PC-9 (cell line): ENCODE results near the gene RHOBTB3. TPM values are rescaled to one million over a fixed set of nuclear protein-coding genes. Genes with fewer than 3 reads are reported as not detected.
A peak's percentile ranks its signal among the peaks of the same experiment; 100 is the strongest.

Experiments used
- BruUV-seq: library from RNA; stranded (reverse); fragments of 400-500 nt; replicated peaks from 2 replicates; lab custom pipeline; 2021; lab: Mats Ljungman, UMichigan
- CTCF ChIA-PET: fragments of 300-600 bp; sonication (Branson Sonifier 250); formaldehyde crosslinking; loops from one replicate; lab custom pipeline; 2022; ENCODE audit warnings: antibody characterized with exemption; lab: Charles Lee
- POLR2A ChIA-PET: fragments of 300-600 bp; sonication (Branson Sonifier 250); formaldehyde crosslinking; loops from one replicate; lab custom pipeline; 2022; ENCODE audit warnings: antibody characterized with exemption; ENCODE audit not compliant: unreplicated experiment; lab: Charles Lee
- DNase-seq, 2 experiments: peaks; one replicate each; pipeline versions ENCODE4 v3.0.0 to v3.0.0-alpha.2; 2015 to 2022; ENCODE audit warnings: mixed read lengths in 1 of 2
- H2AFZ ChIP-seq: fragments of 200-600 bp; sonication (generic); 2 replicates; pipeline ENCODE4 v1.8.1; 2017; ENCODE audit warnings: antibody characterized with exemption
- H3F3A ChIP-seq: fragments of 200-600 bp; sonication (generic); 2 replicates; pipeline ENCODE4 v1.8.1; 2017; ENCODE audit warnings: antibody characterized with exemption, mild to moderate bottlenecking, low read depth; ENCODE audit not compliant: insufficient read depth
- H3K27ac ChIP-seq: fragments of 200-600 bp; sonication (generic); 2 replicates; pipeline ENCODE4 v1.6.1; 2016; ENCODE audit warnings: mixed run types
- H3K27me3 ChIP-seq: fragments of 200-600 bp; sonication (generic); 2 replicates; pipeline ENCODE4 v1.6.1; 2016; ENCODE audit warnings: low read depth, mixed run types; ENCODE audit not compliant: insufficient read depth
- H3K36me3 ChIP-seq: fragments of 200-600 bp; sonication (generic); 2 replicates; pipeline ENCODE4 v1.6.1; 2016; ENCODE audit warnings: low read depth, mixed run types
- H3K4me1 ChIP-seq: fragments of 200-600 bp; sonication (generic); replicated peaks from 2 replicates; pipeline ENCODE4 v1.6.1; 2016; ENCODE audit warnings: mixed run types; ENCODE audit not compliant: insufficient read depth
- H3K4me2 ChIP-seq: fragments of 200-600 bp; sonication (generic); 2 replicates; pipeline ENCODE4 v1.6.1; 2017; ENCODE audit warnings: mixed run types
- H3K4me3 ChIP-seq: fragments of 200-600 bp; sonication (generic); 2 replicates; pipeline ENCODE4 v1.6.1; 2016; ENCODE audit warnings: mixed run types
- H3K79me2 ChIP-seq: fragments of 200-600 bp; sonication (generic); 2 replicates; pipeline ENCODE4 v1.6.1; 2017; ENCODE audit warnings: low read depth, mixed run types
- H3K9me2 ChIP-seq: fragments of 200-600 bp; sonication (generic); 2 replicates; pipeline ENCODE4 v1.8.1; 2017; ENCODE audit warnings: mild to moderate bottlenecking; ENCODE audit not compliant: insufficient read depth
- H3K9me3 ChIP-seq: fragments of 200-600 bp; sonication (generic); 2 replicates; pipeline ENCODE4 v1.8.1; 2016; ENCODE audit warnings: low read depth; ENCODE audit not compliant: insufficient read depth
- H4K20me1 ChIP-seq: fragments of 200-600 bp; sonication (generic); 2 replicates; pipeline ENCODE4 v1.8.1; 2017; ENCODE audit not compliant: insufficient read depth
- EZH2 ChIP-seq: fragments of 200-600 bp; sonication (generic); IDR thresholded peaks from 2 replicates; pipeline ENCODE4 v1.8.0; 2017; ENCODE audit warnings: antibody characterized with exemption, low read depth
- intact Hi-C: fragments of 100-400 bp; cut with micrococcal nuclease; formaldehyde crosslinking; loops from one replicate; pipeline ENCODE4 v1.10.0; 2022; ENCODE audit not compliant: unreplicated experiment
- total RNA-seq: library from RNA; stranded (reverse); gene quantifications from 2 replicates; pipeline ENCODE4 v1.2.3, GENCODE V29; 2021
- TF ChIP-seq, protein P1 (sequence below): fragments of 200-600 bp; sonication (generic); conservative IDR thresholded peaks from 2 replicates; pipeline ENCODE4 v1.6.1; 2017; ENCODE audit warnings: mixed run types, antibody characterized with exemption, mild to moderate bottlenecking, moderate library complexity

Gene RHOBTB3
- total RNA-seq, 1 experiment from 2014 or later, result 87.6 TPM

DNA sequence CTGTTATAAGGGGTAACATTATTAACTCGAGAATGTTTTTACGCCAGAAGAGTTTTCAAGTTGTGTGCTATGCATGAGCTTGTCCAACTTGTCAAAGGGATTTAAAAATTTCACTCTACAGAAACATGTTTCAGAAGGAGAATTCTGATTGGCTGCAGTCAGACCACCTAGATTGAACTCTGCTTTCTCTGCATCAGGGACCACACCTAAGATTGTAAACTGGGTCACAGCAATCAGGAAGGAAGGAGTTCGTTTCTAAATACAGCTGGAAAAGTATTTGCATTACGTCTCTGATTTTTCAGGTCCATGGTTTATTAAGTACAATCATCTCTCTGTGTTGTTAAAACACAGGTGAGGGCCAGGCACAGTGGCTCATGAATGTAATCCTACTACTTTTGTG lies 85.6 kb downstream of the RHOBTB3 start:
- H4K20me1 ChIP-seq, result no peaks in the 10 kb centered on the region; the same call in 1 of the 2 replicates
- peaks cover 17% of the 10 kb centered on the region for H3K79me2 ChIP-seq
- intact Hi-C loops, result no loop called here
- peaks cover 16% of the 10 kb centered on the region; the same call in 1 of the 2 replicates for H3K36me3 ChIP-seq
- H3K4me3 ChIP-seq, result no peak overlapping the region
- no peak overlapping the region for H2AFZ ChIP-seq
- no TSS peak for BruUV-seq
- TF ChIP-seq, protein P1, sequence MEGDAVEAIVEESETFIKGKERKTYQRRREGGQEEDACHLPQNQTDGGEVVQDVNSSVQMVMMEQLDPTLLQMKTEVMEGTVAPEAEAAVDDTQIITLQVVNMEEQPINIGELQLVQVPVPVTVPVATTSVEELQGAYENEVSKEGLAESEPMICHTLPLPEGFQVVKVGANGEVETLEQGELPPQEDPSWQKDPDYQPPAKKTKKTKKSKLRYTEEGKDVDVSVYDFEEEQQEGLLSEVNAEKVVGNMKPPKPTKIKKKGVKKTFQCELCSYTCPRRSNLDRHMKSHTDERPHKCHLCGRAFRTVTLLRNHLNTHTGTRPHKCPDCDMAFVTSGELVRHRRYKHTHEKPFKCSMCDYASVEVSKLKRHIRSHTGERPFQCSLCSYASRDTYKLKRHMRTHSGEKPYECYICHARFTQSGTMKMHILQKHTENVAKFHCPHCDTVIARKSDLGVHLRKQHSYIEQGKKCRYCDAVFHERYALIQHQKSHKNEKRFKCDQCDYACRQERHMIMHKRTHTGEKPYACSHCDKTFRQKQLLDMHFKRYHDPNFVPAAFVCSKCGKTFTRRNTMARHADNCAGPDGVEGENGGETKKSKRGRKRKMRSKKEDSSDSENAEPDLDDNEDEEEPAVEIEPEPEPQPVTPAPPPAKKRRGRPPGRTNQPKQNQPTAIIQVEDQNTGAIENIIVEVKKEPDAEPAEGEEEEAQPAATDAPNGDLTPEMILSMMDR, result no peak
- TF ChIP-seq EZH2, result no peak
- CTCF ChIA-PET, result no interaction called here
- DNase-seq, result no peak
- no peak overlapping the region for H3K27ac ChIP-seq
- peaks cover 9% of the 10 kb centered on the region for H3K4me1 ChIP-seq
- no peaks in the 10 kb centered on the region for H3K9me2 ChIP-seq
- H3K9me3 ChIP-seq, result no peaks in the 10 kb centered on the region
- no peak overlapping the region for H3K4me2 ChIP-seq
- no peaks in the 10 kb centered on the region for H3F3A ChIP-seq
- POLR2A ChIA-PET, result no interaction called here
- H3K27me3 ChIP-seq, result no peaks in the 10 kb centered on the region

DNA sequence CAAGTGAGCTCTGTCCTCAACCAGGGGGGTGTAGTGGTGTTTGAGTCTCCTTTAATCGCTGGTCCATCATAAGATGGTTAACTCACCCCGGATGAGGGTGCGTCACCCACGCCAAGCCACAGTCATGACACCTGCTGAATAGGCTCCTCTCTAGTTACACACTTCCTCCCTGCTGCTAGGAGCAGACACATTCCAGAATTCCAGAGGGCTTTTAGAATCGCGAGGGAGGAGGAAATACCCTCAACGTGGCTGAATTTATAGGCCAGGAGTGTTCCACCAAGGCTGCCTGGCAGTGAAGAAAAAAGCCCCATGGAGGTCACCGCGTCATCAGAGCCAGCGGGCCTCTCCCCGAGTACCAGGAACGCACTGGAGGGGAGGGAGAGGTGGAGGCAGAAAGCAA lies 86.3 kb downstream of the RHOBTB3 start:
- Histone ChIP-seq H3K9me2 (no peaks in the 10 kb centered on the region), H3K4me1 (peaks cover 9% of the 10 kb centered on the region), H3K36me3 (peaks cover 16% of the 10 kb centered on the region; the same call in 1 of the 2 replicates), H3K27ac (no peak overlapping the region), H3K9me3 (no peaks in the 10 kb centered on the region), H3K4me2 (no peak overlapping the region), H3F3A (peaks cover 5% of the 10 kb centered on the region; the same call in 1 of the 2 replicates), H3K27me3 (no peaks in the 10 kb centered on the region), H4K20me1 (no peaks in the 10 kb centered on the region; the same call in 1 of the 2 replicates), H3K79me2 (peaks cover 19% of the 10 kb centered on the region), H3K4me3 (no peak overlapping the region), H2AFZ (no peak overlapping the region)
- CTCF ChIA-PET, result no interaction called here
- TF ChIP-seq, protein P1, result no peak
- no peak for TF ChIP-seq EZH2
- POLR2A ChIA-PET, result no interaction called here
- no TSS peak for BruUV-seq
- intact Hi-C loops, result no loop called here
- DNase-seq, result peak; percentile 43 to 65

DNA sequence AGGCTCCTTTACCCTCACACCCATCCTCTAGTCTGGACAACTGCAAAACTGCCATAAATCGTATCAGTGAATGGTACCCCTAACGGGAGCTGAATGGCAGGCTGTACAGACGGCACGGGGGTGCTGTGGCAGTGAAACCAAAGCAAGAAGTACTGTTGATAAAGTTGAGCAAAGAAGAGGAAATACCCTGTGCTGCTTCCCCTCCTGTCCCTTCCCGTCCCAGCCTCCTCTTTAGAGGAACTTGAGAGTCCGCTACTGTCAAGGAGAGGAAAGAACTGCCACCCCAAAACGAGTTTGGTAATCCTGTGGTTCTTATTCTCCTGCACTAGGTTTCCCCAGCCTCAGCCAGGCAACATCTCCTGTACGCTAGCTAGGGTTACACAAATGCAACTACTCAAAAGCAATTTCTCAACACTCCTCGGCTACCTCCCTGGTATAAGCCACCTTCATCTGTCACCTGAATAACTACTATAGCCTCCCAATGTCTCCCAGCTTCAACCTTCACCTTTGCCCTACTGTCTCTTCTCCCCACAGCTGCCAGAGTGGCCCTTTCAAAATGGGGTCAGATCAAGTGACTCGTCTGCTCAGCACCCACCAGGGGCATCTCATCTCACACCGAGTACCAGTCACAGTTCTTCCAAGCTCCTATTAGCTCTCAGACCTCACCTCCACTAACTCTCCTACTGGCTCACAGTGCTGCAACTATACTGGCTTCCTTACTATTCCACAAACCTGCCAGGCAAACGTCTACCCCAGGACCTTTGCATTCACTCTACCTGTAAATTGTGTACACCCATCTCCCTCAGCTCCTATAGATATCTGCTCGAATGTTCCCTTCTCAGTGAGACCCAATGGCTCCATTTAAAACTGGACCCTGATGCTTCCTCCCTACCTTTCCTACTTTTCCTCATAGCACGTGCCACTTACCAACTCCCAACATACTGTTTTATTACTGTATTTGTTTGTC lies 87.3 kb downstream of the RHOBTB3 start:
- POLR2A ChIA-PET, result no interaction called here
- H3K79me2 ChIP-seq, result peaks cover 19% of the 10 kb centered on the region
- H3K4me3 ChIP-seq, result no peak overlapping the region

More for the DNA sequence above, 87.3 kb downstream of the RHOBTB3 start:
- no peaks in the 10 kb centered on the region for H3K27me3 ChIP-seq
- DNase-seq, result no peak
- H2AFZ ChIP-seq, result no peak overlapping the region
- peaks cover 16% of the 10 kb centered on the region; the same call in 1 of the 2 replicates for H3K36me3 ChIP-seq
- no peaks in the 10 kb centered on the region for H3K9me3 ChIP-seq
- H3K4me1 ChIP-seq, result peaks cover 15% of the 10 kb centered on the region
- TF ChIP-seq EZH2, result no peak
- TF ChIP-seq, protein P1, result no peak
- H3K27ac ChIP-seq, result no peak overlapping the region
- no TSS peak for BruUV-seq
- no peaks in the 10 kb centered on the region for H3K9me2 ChIP-seq
- H3K4me2 ChIP-seq, result 0 out of 2 replicates have a peak overlapping the region, but pooled peaks have one; percentile 17
- no peaks in the 10 kb centered on the region; the same call in 1 of the 2 replicates for H4K20me1 ChIP-seq
- peaks cover 13% of the 10 kb centered on the region; the same call in 1 of the 2 replicates for H3F3A ChIP-seq
- CTCF ChIA-PET, result no interaction called here
- intact Hi-C loops, result no loop called here
